Testis (tissue), 2 donors: Measurements from ENCODE around the gene TTC23.

Source experiments
- CTCF ChIP-seq, 3 experiments: fragments of 450-650 bp in 2 of 3; fragments of 200-600 bp in 1 of 3; sonication (generic) in 1 of 3; IDR thresholded peaks; one replicate each; pipeline ENCODE4 v1.5.1; 2016 to 2019; ENCODE audit warnings: antibody characterized with exemption in 3 of 3, mild to moderate bottlenecking in 2 of 3, moderate library complexity in 1 of 3
- POLR2A ChIP-seq: fragments of 450-650 bp; IDR thresholded peaks from one replicate; pipeline ENCODE4 v1.6.1; 2017; ENCODE audit warnings: antibody characterized with exemption, mild to moderate bottlenecking, moderate library complexity

GRCh38 chr15:99177679-99178078, 71.7 kb downstream of the TTC23 start:
- TF ChIP-seq CTCF (IDR thresholded peaks at IDR 0.05), result no peak
- TF ChIP-seq POLR2A, result no peak
